LNCaP clone FGC (cell line): Measurements from ENCODE around the gene DPF3.
"Not testable (repeated sequence)": the region's sequence is repeated elsewhere in the genome, so short reads cannot be mapped to it uniquely, and the experiment has no call there.

Source experiments
- DNase-seq: peaks from one replicate; pipeline ENCODE4 v3.0.0-alpha.2; 2011; ENCODE audit warnings: low read depth
- H3K4me3 ChIP-seq: 2 replicates; pipeline ENCODE4 v1.5.1; 2011; ENCODE audit warnings: mild to moderate bottlenecking, low read depth, low read length, control low read depth
- CTCF ChIP-seq: IDR thresholded peaks from 2 replicates; pipeline ENCODE4 v1.5.1; 2012; ENCODE audit warnings: mild to moderate bottlenecking; ENCODE audit not compliant: control insufficient read depth, insufficient read depth; ENCODE audit errors: extremely low read depth

The DPF3 gene

GRCh38 chr14:72876005-72876709 lies 17.7 kb downstream of the DPF3 start:
- no peak overlapping the region for H3K4me3 ChIP-seq
- DNase-seq: no peak
- no peak for TF ChIP-seq CTCF

DNA sequence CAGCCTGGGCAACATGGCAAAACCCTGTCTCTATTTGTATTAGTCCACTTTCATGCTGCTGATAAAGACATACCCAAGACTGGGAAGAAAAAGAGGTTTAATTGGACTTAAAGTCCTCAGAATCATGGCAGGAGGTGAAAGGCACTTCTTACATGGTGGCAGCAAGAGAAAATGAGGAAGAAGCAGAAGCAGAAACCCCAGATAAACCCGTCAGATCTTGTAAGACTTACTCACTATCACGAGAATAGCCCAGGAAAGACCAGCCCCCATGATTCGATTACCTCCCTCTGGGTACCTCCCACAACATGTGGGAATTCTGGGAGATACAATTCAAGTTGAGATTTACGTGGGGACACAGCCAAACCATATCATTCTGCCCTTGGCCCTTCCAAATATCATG lies 23.0 kb downstream of the DPF3 start:
- DNase-seq: not testable (repeated sequence)

DNA sequence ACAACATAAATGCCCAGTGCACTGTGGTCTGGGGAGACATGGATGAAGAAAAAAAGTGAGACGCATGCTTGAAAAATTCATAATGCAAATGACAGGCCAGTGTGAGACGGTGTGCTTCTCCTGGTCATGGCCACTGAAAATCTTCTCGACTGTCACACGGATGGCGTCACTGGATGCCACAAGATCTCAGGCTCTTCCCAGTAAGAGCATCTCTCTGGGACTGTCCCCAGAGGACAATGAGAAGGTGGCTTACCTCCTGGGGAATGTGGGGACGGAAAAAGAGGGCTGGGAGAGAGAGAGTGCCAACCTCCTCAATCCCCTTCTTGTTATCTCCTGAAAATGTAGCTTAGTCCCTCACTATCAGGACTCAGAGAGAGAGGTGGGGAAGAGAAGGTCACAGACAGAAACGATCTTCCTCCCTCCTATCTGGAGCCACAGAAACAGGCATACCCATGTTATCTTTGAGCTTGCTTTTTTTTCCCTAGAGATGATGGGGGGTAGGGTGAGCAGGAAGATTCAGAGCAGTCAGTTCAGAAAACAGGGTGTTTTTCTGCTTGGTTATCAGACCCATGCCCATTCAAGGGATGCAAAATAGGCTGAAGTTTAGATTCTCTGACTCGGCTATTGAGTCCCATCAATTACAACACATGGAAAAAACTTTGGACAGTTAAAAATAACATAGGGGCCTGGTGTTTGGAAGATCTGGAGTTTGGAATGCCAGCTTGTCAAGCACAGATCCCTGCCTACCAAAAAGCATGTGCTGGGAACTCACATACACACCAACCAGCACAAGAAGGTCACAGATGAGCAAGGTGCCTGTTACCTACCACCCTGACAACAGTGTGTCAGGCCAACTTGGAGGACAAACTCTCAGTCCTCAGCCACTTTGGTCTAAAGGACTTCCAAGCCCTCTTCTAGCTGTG lies 24.2 kb downstream of the DPF3 start:
- TF ChIP-seq CTCF: no peak
- DNase-seq: no peak
- no peak overlapping the region for H3K4me3 ChIP-seq

More for the DNA sequence above, 23.0 kb downstream of the DPF3 start:
- H3K4me3 ChIP-seq: not testable (repeated sequence)

- TF ChIP-seq CTCF: no peak
- no peak for DNase-seq
- H3K4me3 ChIP-seq: no peak overlapping the region
Measured at GRCh38 chr14:72868500-72868899, 25.4 kb downstream of the DPF3 start.

DNA sequence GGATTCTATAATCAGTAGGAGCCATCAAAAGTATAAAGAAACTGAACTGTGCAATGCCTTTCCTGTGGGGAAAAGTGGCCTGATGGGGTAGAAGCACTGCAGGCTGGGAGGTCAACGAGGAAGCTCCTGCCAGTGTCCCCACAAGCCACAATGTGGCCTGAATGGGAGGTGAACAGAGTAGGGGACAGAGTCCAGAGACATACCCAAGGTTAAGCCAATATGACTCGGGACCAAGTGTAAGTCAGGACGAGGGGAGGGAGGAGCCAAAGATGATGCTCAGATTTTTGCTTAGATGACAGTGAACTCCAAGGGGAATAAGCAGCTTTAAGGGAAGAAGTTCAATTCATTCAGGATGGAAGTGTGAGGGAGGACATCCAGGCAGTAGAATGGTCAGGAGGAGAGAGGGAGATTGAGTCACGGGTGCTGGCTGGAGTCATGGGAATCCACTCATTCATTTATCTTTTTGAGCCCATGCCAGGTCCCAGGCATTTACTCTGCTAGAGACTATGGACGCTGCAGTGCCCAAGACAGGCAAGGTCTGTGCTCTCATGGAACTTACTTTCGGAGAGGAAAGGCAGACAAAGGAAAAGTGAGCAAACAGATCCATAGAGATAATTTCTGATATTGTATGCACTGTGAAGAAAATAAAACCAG lies 29.1 kb downstream of the DPF3 start:
- no peak for DNase-seq
- TF ChIP-seq CTCF: no peak
- no peak overlapping the region for H3K4me3 ChIP-seq

DNA sequence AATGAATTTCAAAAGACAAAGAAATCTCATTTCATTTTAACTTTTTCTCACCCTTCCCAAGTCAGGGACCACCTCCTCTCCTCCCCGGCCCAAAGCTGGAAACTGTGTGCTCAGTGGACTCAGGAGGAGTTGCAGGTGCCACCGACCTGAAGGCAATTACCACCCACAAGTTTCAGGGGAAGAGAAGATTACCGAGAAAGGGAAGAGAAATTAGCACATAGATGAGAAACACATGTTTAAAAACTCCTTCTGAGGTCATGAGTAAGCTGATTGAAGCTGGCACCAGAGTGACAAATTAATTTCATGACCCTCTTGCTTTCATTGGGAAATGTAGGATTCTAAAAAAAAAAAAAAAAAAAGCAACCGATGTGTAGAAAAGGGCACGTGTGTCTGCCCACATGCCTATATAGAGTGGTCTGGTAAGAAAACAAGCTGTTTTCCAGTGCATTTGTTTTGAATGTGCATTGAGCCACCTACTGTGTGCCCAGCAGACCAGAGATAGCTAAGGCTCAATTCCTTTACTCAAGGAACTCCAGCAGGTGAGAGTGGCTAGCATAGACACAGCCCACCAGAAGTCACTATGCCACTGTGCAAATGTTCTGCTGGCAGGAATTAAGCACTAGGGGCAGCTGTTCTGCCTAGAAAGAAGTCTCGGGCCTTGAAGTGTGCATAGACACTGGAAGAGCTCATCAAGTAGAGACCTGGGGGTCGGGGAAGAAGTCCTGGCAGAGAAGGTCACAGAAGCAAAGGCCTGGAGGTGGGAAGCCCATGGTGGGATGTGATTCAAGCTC lies 30.5 kb downstream of the DPF3 start:
- no peak overlapping the region for H3K4me3 ChIP-seq
- no peak for DNase-seq
- TF ChIP-seq CTCF: no peak
